ENCODE data around the gene MUC22.

DNA sequence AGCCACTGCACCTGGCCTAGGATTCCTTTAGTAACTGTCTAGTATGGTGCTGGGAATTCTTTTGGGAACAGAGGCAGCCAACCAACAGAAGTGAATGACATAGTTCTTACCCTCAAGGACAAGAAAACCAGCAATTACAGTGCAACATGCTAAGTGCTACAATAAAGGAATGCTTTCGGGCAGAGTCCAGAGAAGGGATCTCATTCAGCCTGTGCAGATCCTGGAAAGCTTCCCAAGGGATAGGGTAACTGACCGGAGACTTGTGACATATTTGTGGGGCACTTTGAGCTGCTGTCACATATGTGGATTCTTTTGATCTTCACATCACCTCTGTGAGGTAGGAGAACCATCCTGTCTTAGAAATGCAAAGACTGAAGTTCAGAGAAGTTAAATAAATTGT, 55.3 kb downstream of the MUC22 start:
- TF ChIP-seq POLR2A (IDR thresholded peaks at IDR 0.05; ENCODE audit: extremely low read depth, insufficient read length) (no peak), MYC (IDR thresholded peaks at IDR 0.05; ENCODE audit: low read depth, low read length) (no peak)
- TF ChIP-seq, protein P1, sequence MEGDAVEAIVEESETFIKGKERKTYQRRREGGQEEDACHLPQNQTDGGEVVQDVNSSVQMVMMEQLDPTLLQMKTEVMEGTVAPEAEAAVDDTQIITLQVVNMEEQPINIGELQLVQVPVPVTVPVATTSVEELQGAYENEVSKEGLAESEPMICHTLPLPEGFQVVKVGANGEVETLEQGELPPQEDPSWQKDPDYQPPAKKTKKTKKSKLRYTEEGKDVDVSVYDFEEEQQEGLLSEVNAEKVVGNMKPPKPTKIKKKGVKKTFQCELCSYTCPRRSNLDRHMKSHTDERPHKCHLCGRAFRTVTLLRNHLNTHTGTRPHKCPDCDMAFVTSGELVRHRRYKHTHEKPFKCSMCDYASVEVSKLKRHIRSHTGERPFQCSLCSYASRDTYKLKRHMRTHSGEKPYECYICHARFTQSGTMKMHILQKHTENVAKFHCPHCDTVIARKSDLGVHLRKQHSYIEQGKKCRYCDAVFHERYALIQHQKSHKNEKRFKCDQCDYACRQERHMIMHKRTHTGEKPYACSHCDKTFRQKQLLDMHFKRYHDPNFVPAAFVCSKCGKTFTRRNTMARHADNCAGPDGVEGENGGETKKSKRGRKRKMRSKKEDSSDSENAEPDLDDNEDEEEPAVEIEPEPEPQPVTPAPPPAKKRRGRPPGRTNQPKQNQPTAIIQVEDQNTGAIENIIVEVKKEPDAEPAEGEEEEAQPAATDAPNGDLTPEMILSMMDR (IDR thresholded peaks at IDR 0.05; ENCODE audit: low read depth, low read length), result no peak
- TF ChIP-seq, protein P2, sequence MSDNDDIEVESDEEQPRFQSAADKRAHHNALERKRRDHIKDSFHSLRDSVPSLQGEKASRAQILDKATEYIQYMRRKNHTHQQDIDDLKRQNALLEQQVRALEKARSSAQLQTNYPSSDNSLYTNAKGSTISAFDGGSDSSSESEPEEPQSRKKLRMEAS (IDR thresholded peaks at IDR 0.05; ENCODE audit: low read depth, low read length), result no peak

Data from NB4 (cell line).